ENCODE measurements around the gene GH1.
"Not testable (repeated sequence)": the region's sequence is repeated elsewhere in the genome, so short reads cannot be mapped to it uniquely, and the experiment has no call there.

DNA sequence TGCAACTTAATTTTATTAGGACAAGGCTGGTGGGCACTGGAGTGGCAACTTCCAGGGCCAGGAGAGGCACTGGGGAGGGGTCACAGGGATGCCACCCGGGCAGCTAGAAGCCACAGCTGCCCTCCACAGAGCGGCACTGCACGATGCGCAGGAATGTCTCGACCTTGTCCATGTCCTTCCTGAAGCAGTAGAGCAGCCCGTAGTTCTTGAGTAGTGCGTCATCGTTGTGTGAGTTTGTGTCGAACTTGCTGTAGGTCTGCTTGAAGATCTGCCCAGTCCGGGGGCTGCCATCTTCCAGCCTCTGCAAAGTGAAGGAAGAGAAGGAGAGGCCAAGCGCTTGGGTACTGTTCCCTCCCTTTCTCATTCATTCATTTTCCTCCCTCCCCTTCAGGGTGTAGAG is 1.4 kb downstream of the GH1 start:
- TF ChIP-seq PHTF2 (CRISPR knock-in tag; IDR thresholded peaks at IDR 0.05); ELF1 (tag; IDR thresholded peaks at IDR 0.05): not testable (repeated sequence)

Data from K562 (cell line).